Camera-type eye (tissue), 1 donor: ENCODE measurements around the gene ATG4C. TPM values are rescaled to one million over a fixed set of nuclear protein-coding genes. Genes with fewer than 3 reads are reported as not detected.

ENCODE experiments used
- total RNA-seq: library from RNA; depleted of rRNA; stranded (reverse); fragments of >200 nt; gene quantifications from one replicate; pipeline ENCODE4 v1.2.3, GENCODE V29; 2014

ATG4C gene
- 25.9 TPM for total RNA-seq

GRCh38 chr1:62783736-62784508 is at the start of gene ATG4C:
ATG4C (plus strand) TSS chr1:62784132; CDS start chr1:62803787, 19,655 bp downstream.

Other genes starting within 250 kb of the ATG4C start
- gene ANGPTL3, start 186.6 kb upstream of the ATG4C start, total RNA-seq: 0.33 TPM
- gene DOCK7, start 95.7 kb upstream of the ATG4C start, total RNA-seq: 183 TPM